Panc1 (cell line): ENCODE results near the gene CDH23. TPM values are rescaled to one million over a fixed set of nuclear protein-coding genes. Genes with fewer than 3 reads are reported as not detected.

Source experiments
- ATAC-seq: fragments of 200-7000 bp; cut with Tn5 transposase; 2 replicates; pipeline ENCODE4 v1.9.1; 2020; ENCODE audit warnings: mild to moderate bottlenecking, moderate library complexity
- BruUV-seq: library from RNA; stranded (reverse); fragments of 400-500 nt; replicated peaks from 2 replicates; lab custom pipeline; 2021; lab: Mats Ljungman, UMichigan
- CTCF ChIA-PET: fragments of 300-600 bp; sonication (Branson Sonifier 250); formaldehyde crosslinking; loops from one replicate; lab custom pipeline; 2022; ENCODE audit warnings: antibody characterized with exemption; lab: Charles Lee
- POLR2A ChIA-PET: fragments of 300-600 bp; sonication (Branson Sonifier 250); formaldehyde crosslinking; loops from one replicate; lab custom pipeline; 2022; ENCODE audit warnings: antibody characterized with exemption; lab: Charles Lee
- DNase-seq: peaks from one replicate; pipeline ENCODE4 v3.0.0-alpha.2; 2010; ENCODE audit warnings: low read depth, low spot score
- H3K27ac ChIP-seq: 2 replicates; pipeline ENCODE4 v1.5.1; 2011; ENCODE audit warnings: mild to moderate bottlenecking, low read length, inconsistent platforms
- H3K27me3 ChIP-seq: fragments of 200-500 bp; sonication (Bioruptor generic); 2 replicates; pipeline ENCODE4 v1.6.0; 2014; ENCODE audit warnings: low read length, inconsistent platforms; ENCODE audit not compliant: control insufficient read depth, insufficient read depth
- H3K36me3 ChIP-seq: fragments of 200-500 bp; sonication (Bioruptor generic); 2 replicates; pipeline ENCODE4 v1.5.1; 2014; ENCODE audit warnings: inconsistent platforms, mild to moderate bottlenecking, low read length, moderate library complexity; ENCODE audit not compliant: control insufficient read depth, insufficient read depth
- H3K4me1 ChIP-seq: 2 replicates; pipeline ENCODE4 v1.5.1; 2011; ENCODE audit warnings: inconsistent platforms, mild to moderate bottlenecking, low read length, moderate library complexity; ENCODE audit not compliant: control insufficient read depth, insufficient read depth
- H3K4me3 ChIP-seq, 2 experiments: 2 replicates each; pipeline ENCODE4 v1.5.1; 2011 to 2012; ENCODE audit warnings: low read depth in 2 of 2, low read length in 2 of 2, mild to moderate bottlenecking in 2 of 2, inconsistent platforms in 1 of 2, moderate library complexity in 1 of 2
- H3K9me3 ChIP-seq: fragments of 200-500 bp; sonication (Bioruptor generic); 2 replicates; pipeline ENCODE4 v1.5.1; 2014; ENCODE audit warnings: low read depth, mild to moderate bottlenecking, inconsistent platforms, low read length, moderate library complexity; ENCODE audit not compliant: control insufficient read depth, insufficient read depth
- CTCF ChIP-seq: fragments of 450-650 bp; IDR thresholded peaks from 2 replicates; pipeline ENCODE4 v1.5.1; 2017; ENCODE audit warnings: mild to moderate bottlenecking
- POLR2AphosphoS5 ChIP-seq: IDR thresholded peaks from 2 replicates; pipeline ENCODE4 v1.6.1; 2012; ENCODE audit warnings: mild to moderate bottlenecking, low read depth, low read length, moderate library complexity
- REST ChIP-seq, 2 experiments: IDR thresholded peaks; 2 replicates each; pipeline ENCODE4 v1.6.1; 2011 to 2012; ENCODE audit warnings: low read depth in 2 of 2, control low read depth in 1 of 2, low read length in 1 of 2, mild to moderate bottlenecking in 1 of 2, moderate library complexity in 1 of 2; ENCODE audit not compliant: insufficient read depth in 1 of 2
- SIN3A ChIP-seq: IDR thresholded peaks from 2 replicates; pipeline ENCODE4 v1.6.1; 2012; ENCODE audit warnings: low read depth, mild to moderate bottlenecking, low read length, moderate library complexity, borderline replicate concordance; ENCODE audit not compliant: insufficient read depth
- TCF7L2 ChIP-seq: IDR thresholded peaks from 2 replicates; pipeline ENCODE4 v1.6.1; 2011; ENCODE audit warnings: mild to moderate bottlenecking, low read depth, low read length, inconsistent platforms
- in situ Hi-C: cut with HindIII; loops from 2 replicates; pipeline ENCODE4 v1.10.0; 2016; ENCODE audit warnings: low sequenced_read_pairs, low pct_unique_long_range_greater_than_20kb
- intact Hi-C: fragments of 100-400 bp; cut with micrococcal nuclease; formaldehyde crosslinking; loops from one replicate; pipeline ENCODE4 v1.10.0; 2022; ENCODE audit not compliant: unreplicated experiment
- total RNA-seq: library from RNA; stranded (reverse); gene quantifications from one replicate; pipeline ENCODE4 v1.2.1, GENCODE V29; 2021; ENCODE audit not compliant: unreplicated experiment

The CDH23 gene
- total RNA-seq, 1 experiment from 2014 or later, result 2.7 TPM

- BruUV-seq, result no TSS peak
- POLR2A ChIA-PET, result no interaction called here
- CTCF ChIA-PET, result no interaction called here
- DNase-seq (no peak), ATAC-seq (no peak)
- no peak for TF ChIP-seq REST (IDR thresholded peaks at IDR 0.05; ENCODE audit: insufficient read depth in 1 of 2, low read depth in 2 of 2, low read length in 1 of 2)
- TF ChIP-seq POLR2AphosphoS5, result no peak
- no peak for TF ChIP-seq CTCF
- no peak for TF ChIP-seq SIN3A
- no peak for TF ChIP-seq TCF7L2
- intact Hi-C loops (no loop called here), in situ Hi-C loops (no loop called here)
- H3K9me3 ChIP-seq, result no peaks in the 10 kb centered on the region
- H3K36me3 ChIP-seq, result no peaks in the 10 kb centered on the region
- no peak overlapping the region for H3K4me3 ChIP-seq
- H3K4me1 ChIP-seq, result no peaks in the 10 kb centered on the region
- H3K27me3 ChIP-seq, result peaks cover 20% of the 10 kb centered on the region; the same call in 1 of the 2 replicates
- H3K27ac ChIP-seq, result no peak overlapping the region
Observed at GRCh38 chr10:71479831-71480230, 83.1 kb downstream of the CDH23 start.

GRCh38 chr10:71480662-71481061 is 83.9 kb downstream of the CDH23 start:
- ChIA-PET POLR2A (no interaction called here), CTCF (no interaction called here)
- Histone ChIP-seq H3K9me3 (no peaks in the 10 kb centered on the region), H3K4me3 (no peak overlapping the region), H3K4me1 (no peaks in the 10 kb centered on the region), H3K36me3 (no peaks in the 10 kb centered on the region), H3K27ac (no peak overlapping the region), H3K27me3 (peaks cover 20% of the 10 kb centered on the region; the same call in 1 of the 2 replicates)
- ATAC-seq (no peak), DNase-seq (no peak)
- intact Hi-C loops (no loop called here), in situ Hi-C loops (no loop called here)
- TF ChIP-seq REST (IDR thresholded peaks at IDR 0.05; ENCODE audit: insufficient read depth in 1 of 2, low read depth in 2 of 2, low read length in 1 of 2) (no peak), TCF7L2 (no peak), SIN3A (no peak), CTCF (no peak), POLR2AphosphoS5 (no peak)
- BruUV-seq, result no TSS peak
